Hypothalamus (tissue), 51 donors: ENCODE data around the gene KAT6B.
A peak's percentile ranks its signal among the peaks of the same experiment; 100 is the strongest.
"Not testable (repeated sequence)": the region's sequence is repeated elsewhere in the genome, so short reads cannot be mapped to it uniquely, and the experiment has no call there.

Experiments used
- DNase-seq, 51 donors: peaks; one replicate each; lab custom pipeline; 2025; lab: John Stamatoyannopoulos, UW

The KAT6B gene

DNA sequence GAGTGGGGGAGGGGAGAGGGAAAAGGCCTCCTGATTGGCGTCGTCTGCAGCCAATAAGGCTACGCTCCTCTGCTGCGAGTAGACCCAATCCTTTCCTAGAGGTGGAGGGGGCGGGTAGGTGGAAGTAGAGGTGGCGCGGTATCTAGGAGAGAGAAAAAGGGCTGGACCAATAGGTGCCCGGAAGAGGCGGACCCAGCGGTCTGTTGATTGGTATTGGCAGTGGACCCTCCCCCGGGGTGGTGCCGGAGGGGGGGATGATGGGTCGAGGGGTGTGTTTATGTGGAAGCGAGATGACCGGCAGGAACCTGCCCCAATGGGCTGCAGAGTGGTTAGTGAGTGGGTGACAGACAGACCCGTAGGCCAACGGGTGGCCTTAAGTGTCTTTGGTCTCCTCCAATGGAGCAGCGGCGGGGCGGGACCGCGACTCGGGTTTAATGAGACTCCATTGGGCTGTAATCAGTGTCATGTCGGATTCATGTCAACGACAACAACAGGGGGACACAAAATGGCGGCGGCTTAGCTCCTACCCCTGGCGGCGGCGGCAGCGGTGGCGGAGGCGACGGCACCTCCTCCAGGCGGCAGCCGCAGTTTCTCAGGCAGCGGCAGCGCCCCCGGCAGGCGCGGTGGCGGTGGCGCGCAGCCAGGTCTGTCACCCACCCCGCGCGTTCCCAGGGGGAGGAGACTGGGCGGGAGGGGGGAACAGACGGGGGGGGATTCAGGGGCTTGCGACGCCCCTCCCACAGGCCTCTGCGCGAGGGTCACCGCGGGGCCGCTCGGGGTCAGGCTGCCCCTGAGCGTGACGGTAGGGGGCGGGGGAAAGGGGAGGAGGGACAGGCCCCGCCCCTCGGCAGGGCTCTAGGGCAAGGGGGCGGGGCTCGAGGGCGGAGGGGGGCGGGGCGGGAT, at the start of gene KAT6B:
Gene KAT6B, plus strand, starts transcription at position 459 of the 903 bp plus-strand sequence. CDS start 16,258 bp downstream, outside the sequence.
- peak; percentile 96 to 100 (median 100) for DNase-seq

GRCh38 chr10:74778436-74779094, 47.8 kb upstream of the KAT6B start:
- DNase-seq, result no peak

DNA sequence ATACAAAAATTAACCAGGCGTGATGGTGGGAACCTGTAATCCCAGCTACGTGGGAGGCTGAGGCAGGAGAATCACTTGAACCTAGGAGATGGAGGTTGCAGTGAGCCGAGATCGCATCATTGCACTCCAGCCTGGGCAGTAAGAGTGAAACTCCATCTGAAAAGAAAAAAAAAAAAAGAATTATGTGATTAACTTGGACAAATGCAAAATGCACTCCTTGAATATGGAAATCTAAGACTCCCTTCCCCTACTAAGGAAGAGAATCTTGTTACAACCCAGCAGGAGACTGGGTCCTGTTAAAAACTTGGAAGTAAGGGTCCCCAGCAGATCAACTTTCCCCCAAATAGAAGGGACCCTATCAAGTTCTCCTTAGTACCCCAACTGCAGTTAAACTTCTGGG, 44.5 kb upstream of the KAT6B start:
- not testable (repeated sequence) for DNase-seq

- DNase-seq, result no peak
Observed at GRCh38 chr10:74784462-74784861, 41.9 kb upstream of the KAT6B start.

DNA sequence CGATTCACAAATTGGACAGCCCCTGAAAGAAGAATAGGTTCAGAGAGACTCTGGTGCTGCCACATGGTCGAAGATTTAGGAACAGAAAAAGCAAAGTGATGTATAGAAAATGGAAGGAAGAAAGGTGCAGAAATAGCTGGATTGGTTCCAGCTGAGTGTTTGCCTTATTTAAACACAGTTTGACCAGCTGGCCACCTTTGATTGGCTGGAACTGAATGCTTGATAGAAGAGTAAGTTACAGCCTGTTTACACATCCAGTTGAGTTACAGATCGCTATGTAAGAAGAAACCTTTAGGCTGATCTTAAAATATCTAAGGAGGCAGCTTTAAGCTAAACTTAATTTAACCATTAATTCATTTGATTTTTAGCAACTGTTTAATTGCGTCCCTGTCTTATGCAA, 40.3 kb upstream of the KAT6B start:
- no peak for DNase-seq

GRCh38 chr10:74787457-74787856, 38.9 kb upstream of the KAT6B start:
- DNase-seq, result no peak

GRCh38 chr10:74791979-74792378, 34.4 kb upstream of the KAT6B start:
- not testable (repeated sequence) for DNase-seq

GRCh38 chr10:74792726-74793125, 33.7 kb upstream of the KAT6B start:
- DNase-seq, result no peak

GRCh38 chr10:74793240-74793639, 33.2 kb upstream of the KAT6B start:
- DNase-seq, result not testable (repeated sequence)

DNA sequence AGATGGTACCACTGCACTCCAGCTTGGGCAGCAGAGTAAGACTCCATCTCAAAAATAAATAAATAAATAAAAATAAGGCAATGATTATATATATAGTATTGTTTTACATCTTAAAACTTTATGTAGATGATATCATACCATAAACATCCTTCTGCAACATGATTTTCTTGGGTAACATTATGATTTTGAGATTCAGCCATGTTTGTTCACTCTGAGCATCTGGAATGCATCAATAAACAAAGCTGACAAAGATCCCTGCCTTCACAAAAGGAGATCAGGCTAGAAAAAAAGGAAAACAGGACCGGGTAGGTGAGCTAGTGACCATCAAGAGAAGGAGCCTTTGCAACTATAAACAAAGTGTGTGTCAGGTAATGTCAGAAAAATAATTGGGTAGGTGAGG, 31.9 kb upstream of the KAT6B start:
- no peak for DNase-seq

DNA sequence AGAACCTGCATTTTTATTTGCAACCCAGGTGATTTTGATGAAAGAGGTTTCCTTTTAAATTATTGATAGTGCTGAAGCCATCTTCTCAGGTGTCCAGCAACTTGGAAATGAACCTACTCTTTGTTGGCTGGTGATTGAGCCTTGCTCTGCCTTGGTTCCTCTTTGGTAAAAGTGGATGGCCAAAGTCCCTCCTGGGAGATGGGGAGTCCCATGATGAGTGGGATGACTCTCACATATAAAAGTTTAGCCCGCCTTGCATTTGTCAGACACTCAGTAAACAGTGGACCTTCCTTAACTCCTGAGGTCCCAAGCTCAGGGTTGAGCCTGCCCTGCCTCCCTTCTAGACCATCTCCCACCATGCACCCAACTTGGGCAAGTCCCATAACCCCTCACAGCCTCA, 28.9 kb upstream of the KAT6B start:
- no peak for DNase-seq

DNA sequence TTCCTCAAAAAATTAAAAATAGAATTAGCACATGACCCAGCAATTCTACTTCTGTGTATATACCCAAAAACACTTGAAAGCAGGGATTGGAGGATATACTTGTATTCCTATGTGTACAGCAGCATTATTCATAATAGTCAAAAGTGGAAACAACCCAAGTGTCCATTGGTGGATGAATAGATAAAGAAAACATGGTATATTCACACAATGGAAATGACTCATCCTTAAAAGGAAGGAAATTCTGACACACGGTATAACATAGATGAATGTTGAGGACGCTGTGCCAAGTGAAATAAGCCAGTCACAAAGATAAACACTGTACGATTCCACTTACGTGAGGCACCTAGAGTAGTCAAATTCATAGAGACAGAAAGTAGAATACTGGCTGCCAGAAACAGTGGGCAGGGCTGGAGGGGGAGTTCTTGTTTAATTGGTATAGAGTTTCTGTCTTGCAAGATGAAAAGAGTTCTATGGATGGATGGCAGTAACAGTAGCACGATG, 26.6 kb upstream of the KAT6B start:
- no peak for DNase-seq

DNA sequence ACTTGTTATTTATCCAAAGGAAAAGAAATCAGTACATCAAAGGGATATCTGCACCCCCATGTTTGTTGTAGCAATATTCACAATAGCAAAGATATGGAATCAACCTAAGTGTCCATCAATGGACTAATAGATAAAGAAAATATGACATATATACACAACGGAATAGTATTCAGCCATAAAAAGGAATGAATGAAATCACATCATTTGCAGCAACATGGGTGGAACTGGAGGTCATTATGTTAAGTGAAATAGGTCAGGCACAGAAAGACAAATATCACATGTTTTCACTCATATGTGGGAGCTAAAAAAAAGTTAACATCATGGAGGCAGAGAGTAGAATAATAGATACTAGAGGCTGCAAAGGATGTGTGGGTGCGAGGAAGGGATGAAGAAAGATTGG, 25.0 kb upstream of the KAT6B start:
- no peak for DNase-seq

- no peak for DNase-seq
Observed at GRCh38 chr10:74808501-74808900, 17.9 kb upstream of the KAT6B start.

GRCh38 chr10:74810087-74810486, 16.3 kb upstream of the KAT6B start:
- no peak for DNase-seq

DNA sequence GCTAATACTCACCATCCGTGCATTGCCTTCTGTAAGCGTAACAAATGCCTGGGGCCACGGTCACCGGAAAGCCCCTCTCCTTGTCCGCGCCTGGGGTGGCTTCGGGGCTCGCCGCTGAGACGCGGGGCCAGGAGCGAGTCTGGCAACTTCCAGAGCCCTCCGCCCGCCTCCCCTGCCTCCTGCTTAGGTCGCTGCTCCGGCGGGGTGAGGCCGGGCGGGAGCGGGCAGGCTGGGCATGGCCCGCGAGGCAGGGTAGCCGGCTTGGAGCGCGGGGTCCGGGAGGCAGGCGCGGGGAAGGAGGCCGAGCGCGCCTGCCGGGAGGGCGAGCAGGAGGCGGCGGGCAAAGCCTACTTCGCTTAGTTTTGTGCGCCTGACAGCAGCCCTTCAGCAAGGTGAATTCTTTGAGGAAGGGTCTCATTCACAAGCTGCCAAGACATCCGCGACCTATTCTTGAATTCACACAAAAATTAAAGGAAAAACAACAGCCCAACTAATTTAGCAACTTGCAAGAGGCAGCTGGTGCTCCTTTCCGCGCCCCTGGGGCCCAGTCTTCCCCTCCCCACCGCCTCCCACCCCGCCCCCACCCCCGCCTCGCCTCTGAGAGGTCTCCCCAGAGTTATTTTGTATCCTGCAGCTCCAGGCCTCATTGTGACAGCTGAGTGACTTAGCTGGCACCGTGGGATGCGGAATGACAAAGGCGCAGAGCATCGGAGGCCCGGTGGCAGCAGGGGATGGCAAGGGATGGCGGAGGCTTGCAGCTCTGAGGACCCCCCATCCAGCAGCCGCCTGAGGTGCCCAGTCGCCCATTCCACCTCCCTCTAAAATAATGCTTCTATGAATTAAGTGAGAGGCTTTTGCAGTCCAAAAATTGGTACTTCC, 12.8 kb upstream of the KAT6B start:
- peak in 1 of 51 donors; percentile 3 for DNase-seq

DNA sequence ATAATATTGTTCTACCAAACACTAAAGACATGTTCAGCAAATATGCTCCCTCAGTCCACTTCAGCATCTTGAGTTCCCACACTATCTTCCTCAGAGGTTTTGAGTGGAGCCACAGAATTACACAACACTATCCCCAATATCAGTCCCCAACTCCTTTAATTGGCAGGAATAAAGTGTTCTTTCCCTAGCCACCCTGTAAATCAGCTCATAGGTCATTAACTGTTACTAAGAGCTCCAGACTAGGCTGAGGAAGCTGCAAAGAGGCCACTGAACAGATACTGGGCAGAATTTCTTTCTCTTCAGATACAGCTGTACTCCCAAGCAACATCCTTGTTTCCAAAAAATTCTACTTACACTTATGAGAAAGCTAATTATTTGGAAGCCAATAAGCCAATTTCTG, 11.6 kb upstream of the KAT6B start:
- no peak for DNase-seq

DNA sequence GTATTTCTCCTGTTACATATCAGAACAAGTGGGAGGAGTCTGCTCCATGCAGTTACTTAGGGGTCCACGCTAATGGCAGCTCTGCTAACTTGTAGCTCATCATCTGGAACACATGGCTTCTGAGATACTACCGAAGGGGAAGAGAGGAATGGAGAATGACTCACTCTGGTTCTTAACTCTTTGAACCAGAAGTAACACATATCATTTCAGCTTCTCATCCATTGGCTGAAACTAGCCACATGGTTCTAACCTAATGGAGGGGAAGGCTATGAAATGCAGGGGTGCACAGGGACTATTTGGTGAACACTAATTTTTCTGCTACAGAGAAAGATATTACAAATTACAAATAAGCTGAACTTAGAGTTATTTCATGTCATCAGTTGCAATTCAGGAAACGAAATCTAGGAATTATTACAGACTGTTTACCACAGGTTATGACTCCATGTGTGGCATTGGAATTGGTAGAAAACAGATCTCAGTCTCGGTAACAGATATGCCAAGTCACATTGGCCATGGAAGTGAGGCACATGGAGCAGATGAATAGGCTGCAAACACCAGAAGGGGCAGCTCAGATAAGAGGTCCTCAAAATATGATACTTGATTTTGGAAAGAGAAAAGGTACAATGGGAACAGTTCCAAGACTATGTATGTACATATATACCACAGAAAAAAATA, 9.4 kb upstream of the KAT6B start:
- no peak for DNase-seq

DNA sequence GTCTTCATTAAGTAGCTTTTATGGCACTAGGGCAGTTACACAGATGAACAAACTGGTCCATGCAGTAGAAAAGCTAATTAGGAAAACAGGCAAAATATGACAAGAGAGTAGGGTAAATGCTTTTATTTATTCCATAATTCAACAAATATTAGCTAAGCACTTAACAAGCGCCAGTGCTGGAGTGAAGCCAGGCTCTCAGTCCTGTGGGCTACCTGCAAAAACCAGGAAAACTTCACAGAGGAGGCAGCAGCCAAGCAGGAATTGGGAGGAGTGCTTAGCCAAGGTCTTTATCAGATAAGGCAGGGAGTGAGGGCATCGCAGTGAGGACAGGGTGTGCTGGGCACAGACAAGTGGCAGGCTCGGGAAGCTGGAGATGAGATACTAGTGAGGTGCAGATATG, 4.9 kb upstream of the KAT6B start:
- no peak for DNase-seq

- no peak for DNase-seq
Observed at GRCh38 chr10:74822101-74822500, 4.3 kb upstream of the KAT6B start.
